HepG2 (cell line): Measurements from ENCODE around the gene ORC1. TPM values are rescaled to one million over a fixed set of nuclear protein-coding genes. Genes with fewer than 3 reads are reported as not detected.

ENCODE experiments used
- CEBPB ChIP-seq: IDR thresholded peaks from 2 replicates; pipeline ENCODE4 v1.6.1; 2011; ENCODE audit warnings: low read depth, low read length, improper control_type of control experiment, borderline replicate concordance
- CENPBD1 ChIP-seq: sonication (generic); formaldehyde crosslinking; IDR thresholded peaks from 2 replicates; pipeline ENCODE4 v1.8.0; 2022; ENCODE audit warnings: missing genetic modification reagents, low read depth, mild to moderate bottlenecking, borderline replicate concordance
- CENPX ChIP-seq: sonication (generic); formaldehyde crosslinking; IDR thresholded peaks from 2 replicates; pipeline ENCODE4 v1.9.0; 2021; ENCODE audit warnings: mild to moderate bottlenecking, missing genetic modification reagents, moderate library complexity
- FOXC1 ChIP-seq: sonication (generic); formaldehyde crosslinking; IDR thresholded peaks from 2 replicates; pipeline ENCODE4 v1.8.0; 2022; ENCODE audit warnings: mild to moderate bottlenecking, missing genetic modification reagents, borderline replicate concordance
- KAT2B ChIP-seq: fragments of 150-350 bp; IDR thresholded peaks from 2 replicates; pipeline ENCODE4 v1.6.1; 2014; ENCODE audit warnings: low read depth, low read length, borderline replicate concordance
- RCOR2 ChIP-seq: IDR thresholded peaks from 2 replicates; pipeline ENCODE4 v1.6.1; 2016; ENCODE audit warnings: missing biosample characterization, missing genetic modification reagents
- RFX5 ChIP-seq: IDR thresholded peaks from 2 replicates; pipeline ENCODE4 v1.6.1; 2011; ENCODE audit warnings: low read depth, low read length, improper control_type of control experiment
- RNF219 ChIP-seq: sonication (generic); formaldehyde crosslinking; IDR thresholded peaks from 2 replicates; pipeline ENCODE4 v1.5.0; 2020; ENCODE audit warnings: mild to moderate bottlenecking, missing genetic modification reagents
- TBP ChIP-seq: sonication (generic); formaldehyde crosslinking; IDR thresholded peaks from 2 replicates; pipeline ENCODE4 v1.5.0; 2020; ENCODE audit warnings: missing genetic modification reagents
- ZMYM2 ChIP-seq: sonication (generic); formaldehyde crosslinking; IDR thresholded peaks from 2 replicates; pipeline ENCODE4 v1.8.0; 2022; ENCODE audit warnings: mild to moderate bottlenecking, missing genetic modification reagents
- ZNF180 ChIP-seq: sonication (generic); formaldehyde crosslinking; IDR thresholded peaks from 2 replicates; pipeline ENCODE4 v1.4.0; 2020; ENCODE audit warnings: low read depth, missing genetic modification reagents, borderline replicate concordance
- ZNF207 ChIP-seq: fragments of 450-650 bp; IDR thresholded peaks from 2 replicates; pipeline ENCODE4 v1.6.1; 2016; ENCODE audit warnings: antibody characterized with exemption, borderline replicate concordance
- ZNF552 ChIP-seq: sonication (generic); formaldehyde crosslinking; IDR thresholded peaks from 2 replicates; pipeline ENCODE4 v1.9.0; 2022; ENCODE audit warnings: missing genetic modification reagents, mild to moderate bottlenecking, borderline replicate concordance
- ZNF687 ChIP-seq: sonication (generic); formaldehyde crosslinking; IDR thresholded peaks from 2 replicates; pipeline ENCODE4 v1.5.1; 2020; ENCODE audit warnings: mild to moderate bottlenecking, missing genetic modification reagents, moderate library complexity
- ZNF704 ChIP-seq: sonication (generic); formaldehyde crosslinking; IDR thresholded peaks from 2 replicates; pipeline ENCODE4 v1.8.1; 2023; ENCODE audit warnings: mild to moderate bottlenecking, inconsistent platforms, moderate library complexity, missing genetic modification reagents, borderline replicate concordance
- ZNF878 ChIP-seq: sonication (generic); formaldehyde crosslinking; IDR thresholded peaks from 2 replicates; pipeline ENCODE4 v1.8.1; 2023; ENCODE audit warnings: mild to moderate bottlenecking, missing genetic modification reagents, moderate library complexity
- ZSCAN25 ChIP-seq: sonication (generic); formaldehyde crosslinking; IDR thresholded peaks from 2 replicates; pipeline ENCODE4 v1.8.0; 2022; ENCODE audit warnings: mild to moderate bottlenecking, missing genetic modification reagents
- polyA plus RNA-seq, 8 experiments: library from polyadenylated mRNA; depleted of rRNA in 3 of 8; stranded (reverse) in 7 of 8; unstranded in 1 of 8; fragments of >200 nt; fragmentation: Illumina TruSeq in 4 of 8; extraction: Trizol in 4 of 8; gene quantifications; 2 replicates each; pipeline versions ENCODE4 v1.2.1 to v1.2.3, GENCODE V29; 2011 to 2016; ENCODE audit warnings: low read depth in 4 of 8, missing spikeins in 1 of 8, mixed read lengths in 1 of 8; ENCODE audit not compliant: insufficient read depth in 1 of 8
- total RNA-seq, 5 experiments: library from RNA; depleted of rRNA; stranded (reverse); fragments of >200 nt; fragmentation: Illumina TruSeq; extraction: Trizol; gene quantifications; 2 replicates each; pipeline ENCODE4 v1.2.3, GENCODE V29; 2016; ENCODE audit warnings: low read depth in 1 of 5
- TF ChIP-seq, protein P1 (sequence below): IDR thresholded peaks from 2 replicates; pipeline ENCODE4 v1.6.1; 2012; ENCODE audit warnings: inconsistent platforms
- TF ChIP-seq, protein P2 (sequence below): IDR thresholded peaks from 2 replicates; pipeline ENCODE4 v1.6.1; 2016; ENCODE audit warnings: missing biosample characterization, missing genetic modification reagents, low read depth

ORC1 gene
- total and polyA plus RNA-seq, 2 of the 13 experiments (the other 11 are each of a cell fraction or from before 2014, with no cell fraction given), result 7.0 to 23.5 TPM

DNA sequence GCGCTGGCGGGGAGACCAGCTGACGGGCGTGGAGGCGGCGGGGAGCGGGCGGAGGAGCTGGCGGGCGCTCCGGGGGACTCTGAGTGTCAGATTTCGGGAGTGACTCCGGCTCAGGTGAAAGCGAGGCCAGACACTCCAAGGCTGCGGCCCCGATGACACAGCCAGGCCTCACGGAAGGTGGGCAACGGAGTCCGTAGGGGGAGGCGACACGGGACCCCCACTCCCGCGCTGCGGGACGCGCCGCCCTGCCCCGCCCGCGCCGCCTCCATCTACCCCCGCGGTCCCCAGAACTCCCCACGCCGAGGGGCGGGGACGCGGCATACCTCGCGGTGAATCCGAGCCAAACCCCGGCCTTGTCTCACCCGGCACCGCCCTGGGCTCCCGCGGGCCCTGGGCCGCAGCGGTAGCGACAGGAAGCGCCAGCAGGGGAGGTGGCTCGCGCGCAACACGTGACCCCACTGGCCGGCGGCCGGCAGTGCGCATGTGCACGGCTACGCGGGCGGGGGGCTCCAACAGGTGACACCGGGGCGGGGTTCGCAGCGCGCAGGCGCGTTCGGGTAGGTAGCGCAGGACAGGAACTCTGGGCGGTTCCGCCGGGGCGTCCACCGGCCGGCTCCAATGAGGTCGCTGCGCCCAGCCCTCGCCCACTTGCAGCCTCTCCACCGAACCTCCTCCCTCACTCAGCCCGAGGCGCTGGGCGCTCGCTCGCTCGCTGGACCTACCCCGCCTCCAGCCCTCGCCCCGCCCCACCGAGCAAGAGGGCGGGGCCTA, 38.3 kb downstream of the ORC1 start, which contains the start of gene CC2D1B (continued):
- TF ChIP-seq ZNF704 (CRISPR knock-in tag), result peak; percentile 79; the same call in 1 of the 2 replicates
- TF ChIP-seq RNF219 (CRISPR knock-in tag), result no peak
- no peak for TF ChIP-seq CEBPB
- TF ChIP-seq FOXC1 (CRISPR knock-in tag), result peak; percentile 77; the same call in 1 of the 2 replicates
- TF ChIP-seq KAT2B, result no peak
- TF ChIP-seq, protein P1, sequence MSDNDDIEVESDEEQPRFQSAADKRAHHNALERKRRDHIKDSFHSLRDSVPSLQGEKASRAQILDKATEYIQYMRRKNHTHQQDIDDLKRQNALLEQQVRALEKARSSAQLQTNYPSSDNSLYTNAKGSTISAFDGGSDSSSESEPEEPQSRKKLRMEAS, result peak; percentile 94
- TF ChIP-seq CENPX, result no peak
- no peak for TF ChIP-seq ZMYM2
- peak; percentile 74; the same call in 1 of the 2 replicates for TF ChIP-seq ZNF180
- TF ChIP-seq ZNF207, result no peak
- TF ChIP-seq, protein P2, sequence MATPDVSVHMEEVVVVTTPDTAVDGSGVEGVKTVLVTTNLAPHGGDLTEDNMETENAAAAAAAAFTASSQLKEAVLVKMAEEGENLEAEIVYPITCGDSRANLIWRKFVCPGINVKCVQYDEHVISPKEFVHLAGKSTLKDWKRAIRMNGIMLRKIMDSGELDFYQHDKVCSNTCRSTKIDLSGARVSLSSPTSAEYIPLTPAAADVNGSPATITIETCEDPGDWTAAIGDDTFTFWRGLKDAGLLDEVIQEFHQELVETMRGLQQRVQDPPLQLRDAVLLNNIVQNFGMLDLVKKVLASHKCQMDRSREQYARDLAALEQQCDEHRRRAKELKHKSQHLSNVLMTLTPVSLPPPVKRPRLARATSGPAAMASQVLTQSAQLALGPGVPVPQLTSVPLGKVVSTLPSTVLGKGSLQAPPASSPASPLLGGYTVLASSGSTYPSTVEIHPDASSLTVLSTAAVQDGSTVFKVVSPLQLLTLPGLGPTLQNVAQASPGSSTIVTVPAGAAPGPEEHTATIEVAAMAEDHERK (CRISPR knock-in tag), result peak; percentile 52; the same call in 1 of the 2 replicates
- TF ChIP-seq ZNF878 (CRISPR knock-in tag), result no peak
- TF ChIP-seq RCOR2 (CRISPR knock-in tag), result no peak
- TF ChIP-seq ZNF552 (CRISPR knock-in tag), result no peak; the same call in 1 of the 2 replicates
- peak; percentile 28 for TF ChIP-seq ZSCAN25 (CRISPR knock-in tag)
- peak; percentile 8; the same call in 1 of the 2 replicates for TF ChIP-seq RFX5
- peak; percentile 90 for TF ChIP-seq ZNF687 (CRISPR knock-in tag)
- TF ChIP-seq TBP (CRISPR knock-in tag), result 0 out of 2 replicates have a peak, but pooled peaks have one; percentile 80
- no peak for TF ChIP-seq CENPBD1 (CRISPR knock-in tag)
